Nephron (organoid): ENCODE results near the gene CCNL2.
A peak's percentile ranks its signal among the peaks of the same experiment; 100 is the strongest.

Experiments
- H3K27ac Mint-ChIP-seq, 3 experiments: 2 replicates each; pipeline ENCODE4 v1.8.0; 2020; ENCODE audit warnings: mixed read lengths in 3 of 3, mild to moderate bottlenecking in 2 of 3, moderate library complexity in 1 of 3
- H3K27me3 Mint-ChIP-seq: 2 replicates; pipeline ENCODE4 v1.8.0; 2021; ENCODE audit warnings: low read depth, mild to moderate bottlenecking, moderate library complexity, mixed read lengths
- H3K36me3 Mint-ChIP-seq: 2 replicates; pipeline ENCODE4 v1.8.0; 2020; ENCODE audit warnings: low read depth, mixed read lengths
- H3K4me1 Mint-ChIP-seq: 2 replicates; pipeline ENCODE4 v1.8.0; 2020; ENCODE audit warnings: mixed read lengths
- H3K4me3 Mint-ChIP-seq, 3 experiments: 2 replicates each; pipeline ENCODE4 v1.8.0; 2020; ENCODE audit warnings: mild to moderate bottlenecking in 3 of 3, mixed read lengths in 3 of 3, moderate library complexity in 2 of 3
- H3K9me3 Mint-ChIP-seq: 2 replicates; pipeline ENCODE4 v1.8.0; 2020; ENCODE audit warnings: mixed read lengths
- CTCF ChIP-seq, 3 experiments: fragments of 200-600 bp; sonication (generic); IDR thresholded peaks; one replicate each; pipeline ENCODE4 v1.5.0; 2021; ENCODE audit warnings: antibody characterized with exemption in 3 of 3; ENCODE audit not compliant: unreplicated experiment in 3 of 3

CCNL2 gene

GRCh38 chr1:1435911-1436629, 36.9 kb upstream of the CCNL2 start:
- Mint-ChIP-seq H3K27ac (peak overlapping the region; percentile 47 to 78 (median 50)), H3K27me3 (no peaks in the 10 kb centered on the region), H3K36me3 (no peaks in the 10 kb centered on the region), H3K4me3 (peak overlapping the region; percentile 82 to 85 (median 83)), H3K9me3 (no peaks in the 10 kb centered on the region), H3K4me1 (peaks cover 26% of the 10 kb centered on the region)
- TF ChIP-seq CTCF (IDR thresholded peaks at IDR 0.05; ENCODE audit: unreplicated experiment in 3 of 3), result no peak

- H3K27me3 Mint-ChIP-seq, result no peaks in the 10 kb centered on the region
- H3K9me3 Mint-ChIP-seq, result no peaks in the 10 kb centered on the region
- peaks cover 25% of the 10 kb centered on the region for H3K4me1 Mint-ChIP-seq
- H3K4me3 Mint-ChIP-seq, result peak within 1 kb of the TSS; percentile 82 to 85 (median 83)
- TF ChIP-seq CTCF (IDR thresholded peaks at IDR 0.05; ENCODE audit: unreplicated experiment in 3 of 3), result no peak
- H3K27ac Mint-ChIP-seq, result peak within 1 kb of the TSS; percentile 91 to 96 (median 92)
- no peaks in the 10 kb centered on the region for H3K36me3 Mint-ChIP-seq
Measured at GRCh38 chr1:1435106-1435903, 36.2 kb upstream of the CCNL2 start, which contains the start of gene VWA1. VWA1 (plus strand) TSS chr1:1435690; CDS start chr1:1435749, 59 bp downstream.

GRCh38 chr1:1434824-1435105, 35.6 kb upstream of the CCNL2 start:
- Mint-ChIP-seq H3K4me1 (peaks cover 30% of the 10 kb centered on the region), H3K9me3 (no peaks in the 10 kb centered on the region), H3K27me3 (no peaks in the 10 kb centered on the region), H3K4me3 (peak overlapping the region; percentile 76 to 80 (median 79)), H3K36me3 (no peaks in the 10 kb centered on the region), H3K27ac (peak overlapping the region; percentile 91 to 96 (median 92))
- TF ChIP-seq CTCF (IDR thresholded peaks at IDR 0.05; ENCODE audit: unreplicated experiment in 3 of 3), result no peak

GRCh38 chr1:1434131-1434823, 35.1 kb upstream of the CCNL2 start:
- Mint-ChIP-seq H3K27ac (peak overlapping the region in 2 of 3 experiments; percentile 91 to 92), H3K4me1 (peaks cover 35% of the 10 kb centered on the region), H3K4me3 (peak overlapping the region; percentile 76 to 80 (median 79)), H3K27me3 (no peaks in the 10 kb centered on the region), H3K9me3 (no peaks in the 10 kb centered on the region), H3K36me3 (no peaks in the 10 kb centered on the region)
- no peak for TF ChIP-seq CTCF (IDR thresholded peaks at IDR 0.05; ENCODE audit: unreplicated experiment in 3 of 3)

- no peaks in the 10 kb centered on the region for H3K36me3 Mint-ChIP-seq
- H3K27ac Mint-ChIP-seq, result peak overlapping the region; percentile 56 to 92 (median 91)
- peak overlapping the region; percentile 32 to 61 (median 38) for H3K4me3 Mint-ChIP-seq
- H3K9me3 Mint-ChIP-seq, result no peaks in the 10 kb centered on the region
- no peak for TF ChIP-seq CTCF (IDR thresholded peaks at IDR 0.05; ENCODE audit: unreplicated experiment in 3 of 3)
- peaks cover 34% of the 10 kb centered on the region for H3K4me1 Mint-ChIP-seq
- H3K27me3 Mint-ChIP-seq, result no peaks in the 10 kb centered on the region
Measured at GRCh38 chr1:1433804-1434130, 34.6 kb upstream of the CCNL2 start.
